ENCODE measurements around the gene NRXN2. TPM values are rescaled to one million over a fixed set of nuclear protein-coding genes. Genes with fewer than 3 reads are reported as not detected.

Gene NRXN2
- total RNA-seq, 1 donor from 2014 or later: 2.2 TPM

- Mint-ChIP-seq H3K36me3 (no peaks in the 10 kb centered on the region), H3K4me3 (no peak overlapping the region), H3K27me3 (ENCODE audit: insufficient read depth, low read depth) (peaks cover 4% of the 10 kb centered on the region), H3K4me1 (peaks cover 23% of the 10 kb centered on the region), H3K9me3 (no peaks in the 10 kb centered on the region), H3K27ac (no peak overlapping the region)
- Histone ChIP-seq H3K27ac (no peak overlapping the region), H3K27me3 (peaks cover 75% of the 10 kb centered on the region), H3K9ac (no peak overlapping the region), H2AFZ (replicated peaks) (no peak overlapping the region), H3K4me1 (peaks cover 30% of the 10 kb centered on the region), H3K79me2 (ENCODE audit: low read depth) (no peaks in the 10 kb centered on the region), H3F3A (ENCODE audit: low read depth) (peaks cover 32% of the 10 kb centered on the region), H4K20me1 (ENCODE audit: low read depth) (peaks cover 38% of the 10 kb centered on the region), H3K36me3 (no peaks in the 10 kb centered on the region), H3K4me3 (peak overlapping the region; percentile 80), H3K9me3 (ENCODE audit: low read depth) (no peaks in the 10 kb centered on the region), H3K4me2 (peak overlapping the region; percentile 90)
- TF ChIP-seq EZH2phosphoT487 (IDR thresholded peaks at IDR 0.05): no peak
- TF ChIP-seq EZH2 (IDR thresholded peaks at IDR 0.05): peak; percentile 10
- TF ChIP-seq CTCF (IDR thresholded peaks at IDR 0.05): no peak
- no peak for DNase-seq (ENCODE audit: low spot score)
These were observed 81.2 kb downstream of the NRXN2 start for GRCh38 chr11:64641596-64642417.

- H3F3A ChIP-seq (ENCODE audit: low read depth): peaks cover 28% of the 10 kb centered on the region
- H3K27me3 ChIP-seq: peaks cover 71% of the 10 kb centered on the region
- no peaks in the 10 kb centered on the region for H3K9me3 ChIP-seq (ENCODE audit: low read depth)
- Mint-ChIP-seq H3K4me3 (no peak overlapping the region), H3K27me3 (ENCODE audit: insufficient read depth, low read depth) (peaks cover 9% of the 10 kb centered on the region), H3K36me3 (no peaks in the 10 kb centered on the region), H3K4me1 (peaks cover 26% of the 10 kb centered on the region), H3K9me3 (no peaks in the 10 kb centered on the region), H3K27ac (no peak overlapping the region)
- TF ChIP-seq CTCF (IDR thresholded peaks at IDR 0.05) (no peak), EZH2phosphoT487 (IDR thresholded peaks at IDR 0.05) (no peak), EZH2 (IDR thresholded peaks at IDR 0.05) (no peak)
- no peak overlapping the region for H3K9ac ChIP-seq
- no peak overlapping the region for H3K27ac ChIP-seq
- no peak for DNase-seq (ENCODE audit: low spot score)
- peaks cover 43% of the 10 kb centered on the region for H4K20me1 ChIP-seq (ENCODE audit: low read depth)
- H2AFZ ChIP-seq (replicated peaks): no peak overlapping the region
- H3K4me2 ChIP-seq: no peak overlapping the region
- no peaks in the 10 kb centered on the region for H3K36me3 ChIP-seq
- H3K4me1 ChIP-seq: peaks cover 27% of the 10 kb centered on the region
- H3K4me3 ChIP-seq: no peak overlapping the region
- H3K79me2 ChIP-seq (ENCODE audit: low read depth): no peaks in the 10 kb centered on the region
These were observed 83.1 kb downstream of the NRXN2 start for GRCh38 chr11:64639885-64640284.

GRCh38 chr11:64638829-64639228 lies 84.2 kb downstream of the NRXN2 start:
- H4K20me1 ChIP-seq (ENCODE audit: low read depth): peaks cover 43% of the 10 kb centered on the region
- no peak overlapping the region for H2AFZ ChIP-seq (replicated peaks)
- no peak overlapping the region for H3K27ac Mint-ChIP-seq
- peaks cover 16% of the 10 kb centered on the region for H3K4me1 ChIP-seq
- no peak overlapping the region for H3K4me3 Mint-ChIP-seq
- H3K4me1 Mint-ChIP-seq: peaks cover 18% of the 10 kb centered on the region
- H3K36me3 Mint-ChIP-seq: no peaks in the 10 kb centered on the region
- H3K4me2 ChIP-seq: peak overlapping the region; percentile 95
- H3K4me3 ChIP-seq: peak overlapping the region; percentile 51
- peaks cover 20% of the 10 kb centered on the region for H3F3A ChIP-seq (ENCODE audit: low read depth)
- H3K27me3 Mint-ChIP-seq (ENCODE audit: insufficient read depth, low read depth): peaks cover 7% of the 10 kb centered on the region
- no peaks in the 10 kb centered on the region for H3K36me3 ChIP-seq
- H3K9me3 ChIP-seq (ENCODE audit: low read depth): no peaks in the 10 kb centered on the region
- no peaks in the 10 kb centered on the region for H3K9me3 Mint-ChIP-seq
- no peak for DNase-seq (ENCODE audit: low spot score)
- no peak overlapping the region for H3K27ac ChIP-seq
- H3K79me2 ChIP-seq (ENCODE audit: low read depth): no peaks in the 10 kb centered on the region
- no peak overlapping the region for H3K9ac ChIP-seq
- no peak for TF ChIP-seq EZH2 (IDR thresholded peaks at IDR 0.05)
- no peak for TF ChIP-seq CTCF (IDR thresholded peaks at IDR 0.05)
- no peak for TF ChIP-seq EZH2phosphoT487 (IDR thresholded peaks at IDR 0.05)
- H3K27me3 ChIP-seq: peaks cover 61% of the 10 kb centered on the region
